BJ (cell line): ENCODE data around the gene ADAM29. TPM values are rescaled to one million over a fixed set of nuclear protein-coding genes. Genes with fewer than 3 reads are reported as not detected.

Source experiments
- CTCF ChIA-PET: fragments of 350-600 bp; formaldehyde crosslinking; extraction: SDS; loops from one replicate; lab custom pipeline; 2021; ENCODE audit warnings: antibody characterized with exemption, inconsistent platforms; lab: Yijun Ruan, JAX
- POLR2A ChIA-PET: fragments of 300-600 bp; sonication (Branson Sonifier 250); formaldehyde crosslinking; extraction: SDS; loops from one replicate; lab custom pipeline; 2021; ENCODE audit warnings: antibody characterized with exemption; lab: Charles Lee
- DNase-seq: peaks from one replicate; pipeline ENCODE4 v3.0.0-alpha.2; 2011; ENCODE audit warnings: low read depth
- H3K27me3 ChIP-seq: 2 replicates; pipeline ENCODE4 v1.6.0; 2011; ENCODE audit warnings: low read length; ENCODE audit not compliant: control insufficient read depth, insufficient read depth
- H3K36me3 ChIP-seq: 2 replicates; pipeline ENCODE4 v1.5.1; 2011; ENCODE audit warnings: low read length; ENCODE audit not compliant: control insufficient read depth, insufficient read depth
- H3K4me3 ChIP-seq: 2 replicates; pipeline ENCODE4 v1.5.1; 2011; ENCODE audit warnings: low read depth, mild to moderate bottlenecking, control low read depth, low read length
- polyA plus RNA-seq: library from polyadenylated mRNA; depleted of rRNA; stranded (reverse); fragments of >200 nt; gene quantifications from 2 replicates; pipeline ENCODE4 v1.2.3, GENCODE V29; 2011
- TF ChIP-seq, protein P1 (sequence below): IDR thresholded peaks from 2 replicates; pipeline ENCODE4 v1.5.1; 2011; ENCODE audit warnings: low read depth, mild to moderate bottlenecking, control low read depth, inconsistent platforms, low read length, moderate library complexity; ENCODE audit not compliant: insufficient read depth

The ADAM29 gene
- polyA plus RNA-seq, 1 experiment = not detected

DNA sequence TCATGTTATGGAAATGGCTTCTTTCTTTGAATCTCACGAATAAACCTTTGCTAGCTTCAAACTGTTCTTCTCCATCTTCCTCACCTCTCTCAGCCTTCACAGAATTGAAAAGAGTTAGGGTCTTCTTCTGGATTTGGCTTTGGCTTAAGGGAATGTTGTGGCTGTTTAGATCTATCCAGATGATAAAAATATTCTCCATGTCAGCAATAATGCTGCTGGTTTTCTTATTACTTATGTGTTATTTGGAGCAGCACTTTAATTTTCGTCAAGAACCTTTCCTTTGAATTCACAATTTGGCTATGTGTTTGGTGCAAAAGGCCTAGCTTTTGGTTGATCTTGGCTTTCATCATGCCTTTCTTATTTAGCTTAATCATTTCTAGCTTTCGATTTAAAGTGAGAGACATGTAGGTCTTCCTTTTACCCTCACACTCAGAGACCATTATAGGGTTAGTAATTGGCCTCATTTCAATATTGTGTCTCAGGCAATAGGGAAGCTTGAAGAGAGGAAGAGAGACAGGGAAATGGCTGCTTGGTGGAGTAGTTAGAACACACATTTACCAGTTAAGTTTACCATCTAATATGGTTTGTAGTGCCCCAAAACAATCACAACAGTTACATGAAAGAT, 5.1 kb upstream of the ADAM29 start:
- H3K4me3 ChIP-seq = no peak overlapping the region
- no peaks in the 10 kb centered on the region for H3K27me3 ChIP-seq
- POLR2A ChIA-PET = no interaction called here
- TF ChIP-seq, protein P1, sequence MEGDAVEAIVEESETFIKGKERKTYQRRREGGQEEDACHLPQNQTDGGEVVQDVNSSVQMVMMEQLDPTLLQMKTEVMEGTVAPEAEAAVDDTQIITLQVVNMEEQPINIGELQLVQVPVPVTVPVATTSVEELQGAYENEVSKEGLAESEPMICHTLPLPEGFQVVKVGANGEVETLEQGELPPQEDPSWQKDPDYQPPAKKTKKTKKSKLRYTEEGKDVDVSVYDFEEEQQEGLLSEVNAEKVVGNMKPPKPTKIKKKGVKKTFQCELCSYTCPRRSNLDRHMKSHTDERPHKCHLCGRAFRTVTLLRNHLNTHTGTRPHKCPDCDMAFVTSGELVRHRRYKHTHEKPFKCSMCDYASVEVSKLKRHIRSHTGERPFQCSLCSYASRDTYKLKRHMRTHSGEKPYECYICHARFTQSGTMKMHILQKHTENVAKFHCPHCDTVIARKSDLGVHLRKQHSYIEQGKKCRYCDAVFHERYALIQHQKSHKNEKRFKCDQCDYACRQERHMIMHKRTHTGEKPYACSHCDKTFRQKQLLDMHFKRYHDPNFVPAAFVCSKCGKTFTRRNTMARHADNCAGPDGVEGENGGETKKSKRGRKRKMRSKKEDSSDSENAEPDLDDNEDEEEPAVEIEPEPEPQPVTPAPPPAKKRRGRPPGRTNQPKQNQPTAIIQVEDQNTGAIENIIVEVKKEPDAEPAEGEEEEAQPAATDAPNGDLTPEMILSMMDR = no peak
- CTCF ChIA-PET = no interaction called here
- no peaks in the 10 kb centered on the region for H3K36me3 ChIP-seq
- DNase-seq = no peak

DNA sequence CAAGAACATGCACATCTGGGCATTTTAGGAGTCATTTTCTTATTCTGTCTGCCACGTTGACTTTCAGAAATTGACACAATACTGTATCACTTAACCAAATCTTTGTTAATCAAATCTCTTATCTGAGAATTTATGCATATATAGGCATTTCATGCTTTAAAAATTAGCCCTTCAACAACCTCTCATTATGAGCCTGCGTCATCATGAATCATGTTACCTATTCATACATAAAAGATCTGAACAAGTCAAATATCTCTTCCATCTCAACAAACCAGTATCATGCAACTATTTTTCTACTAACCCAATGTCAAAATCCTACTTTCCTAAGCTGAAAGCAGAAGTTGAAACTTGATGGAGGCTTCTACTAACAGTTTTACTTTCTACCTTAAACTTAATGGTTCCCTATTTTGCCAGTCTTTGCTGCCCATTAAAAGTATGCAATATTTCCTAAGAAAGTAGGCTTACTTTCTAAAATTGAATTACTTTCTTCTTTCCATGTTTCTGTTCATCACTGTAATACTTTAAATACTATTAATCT, 1.8 kb downstream of the ADAM29 start:
- no peak overlapping the region for H3K4me3 ChIP-seq
- H3K27me3 ChIP-seq = no peaks in the 10 kb centered on the region
- POLR2A ChIA-PET = no interaction called here
- TF ChIP-seq, protein P1 = no peak
- CTCF ChIA-PET = no interaction called here
- DNase-seq = no peak
- no peaks in the 10 kb centered on the region for H3K36me3 ChIP-seq

DNA sequence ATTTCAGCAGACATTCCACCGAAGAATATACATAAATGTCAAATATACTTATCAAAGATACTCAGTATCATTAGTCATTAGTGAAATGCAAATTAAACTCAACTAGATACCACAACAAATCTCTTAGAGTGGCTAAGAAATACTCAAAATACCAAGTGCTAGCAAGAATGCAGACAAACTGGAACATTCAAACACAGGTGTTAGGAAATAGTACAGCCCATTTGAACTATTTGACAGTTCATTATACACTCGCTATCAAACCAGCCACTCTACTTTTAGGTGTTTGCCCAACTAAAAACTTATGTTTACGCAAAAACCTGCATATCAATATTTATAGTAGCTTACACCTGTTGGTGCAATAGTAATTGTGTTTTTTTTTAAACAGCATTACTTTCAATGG, 8.8 kb downstream of the ADAM29 start:
- Histone ChIP-seq H3K27me3 (no peaks in the 10 kb centered on the region), H3K36me3 (no peaks in the 10 kb centered on the region), H3K4me3 (no peak overlapping the region)
- CTCF ChIA-PET = no interaction called here
- POLR2A ChIA-PET = no interaction called here
- no peak for DNase-seq
- TF ChIP-seq, protein P1 = no peak

DNA sequence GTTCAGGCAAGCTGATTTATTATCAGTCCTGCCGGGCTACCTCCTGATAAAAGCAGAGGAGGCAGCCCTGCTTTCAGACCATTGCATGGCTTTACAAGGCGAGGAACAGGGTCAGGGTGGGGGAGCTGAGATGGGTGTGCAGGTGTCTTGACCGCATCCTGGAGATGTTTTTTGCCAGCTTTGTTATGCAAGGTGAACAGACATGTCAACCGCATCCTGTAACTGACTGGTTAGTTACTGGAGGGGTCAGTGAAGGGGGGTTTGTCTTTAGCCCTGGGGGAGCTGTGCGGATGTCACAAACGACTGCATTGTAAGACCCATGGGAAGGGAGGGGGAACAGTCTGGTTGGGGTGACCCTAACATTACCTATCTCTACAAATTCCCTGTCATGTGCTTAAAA, 10.0 kb downstream of the ADAM29 start:
- POLR2A ChIA-PET = no interaction called here
- Histone ChIP-seq H3K4me3 (no peak overlapping the region), H3K36me3 (no peaks in the 10 kb centered on the region), H3K27me3 (no peaks in the 10 kb centered on the region)
- no peak for DNase-seq
- TF ChIP-seq, protein P1 = no peak
- CTCF ChIA-PET = no interaction called here

DNA sequence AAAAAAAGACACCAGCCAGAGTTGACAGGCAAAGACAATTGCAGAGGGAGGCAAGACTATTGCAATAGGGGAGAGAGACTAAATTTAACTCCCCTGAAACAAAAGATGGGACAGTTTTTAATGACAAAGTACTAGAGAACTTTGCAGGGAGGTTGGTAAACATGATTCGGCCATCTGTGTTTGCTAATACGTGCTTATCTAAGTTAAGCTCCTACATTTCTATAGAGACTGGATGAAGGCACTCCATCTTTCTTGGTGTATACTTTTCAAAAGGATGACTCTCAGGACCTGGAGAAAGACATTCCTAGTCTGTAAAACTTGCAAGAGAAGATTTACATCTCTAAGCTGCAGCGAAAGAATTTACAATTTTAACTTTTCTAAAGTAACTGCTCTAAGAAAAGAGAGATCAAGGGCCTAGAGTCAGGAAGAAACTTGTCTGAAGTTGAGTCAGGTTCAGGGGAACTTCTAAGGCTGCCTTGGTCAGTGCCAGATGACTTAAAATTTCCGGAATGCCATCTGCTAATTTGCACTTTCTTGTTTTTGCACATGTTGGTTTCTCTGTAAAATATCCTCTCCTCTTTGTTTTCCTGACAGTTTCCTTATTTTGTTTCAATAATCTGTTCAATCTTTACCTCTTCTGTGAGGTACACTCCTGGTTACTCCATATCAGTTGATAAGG, 10.6 kb downstream of the ADAM29 start:
- Histone ChIP-seq H3K27me3 (no peaks in the 10 kb centered on the region), H3K36me3 (no peaks in the 10 kb centered on the region), H3K4me3 (no peak overlapping the region)
- TF ChIP-seq, protein P1 = no peak
- DNase-seq = no peak
- ChIA-PET CTCF (no interaction called here), POLR2A (no interaction called here)
